ENCODE measurements around the gene BMS1. TPM values are rescaled to one million over a fixed set of nuclear protein-coding genes. Genes with fewer than 3 reads are reported as not detected.

BMS1 gene
- polyA plus RNA-seq, 1 of the 3 experiments (the other 2 are of a cell fraction) = 4.9 TPM

GRCh38 chr10:42782446-42783180 lies at the start of gene BMS1 (continued):
- TF ChIP-seq, protein P1, sequence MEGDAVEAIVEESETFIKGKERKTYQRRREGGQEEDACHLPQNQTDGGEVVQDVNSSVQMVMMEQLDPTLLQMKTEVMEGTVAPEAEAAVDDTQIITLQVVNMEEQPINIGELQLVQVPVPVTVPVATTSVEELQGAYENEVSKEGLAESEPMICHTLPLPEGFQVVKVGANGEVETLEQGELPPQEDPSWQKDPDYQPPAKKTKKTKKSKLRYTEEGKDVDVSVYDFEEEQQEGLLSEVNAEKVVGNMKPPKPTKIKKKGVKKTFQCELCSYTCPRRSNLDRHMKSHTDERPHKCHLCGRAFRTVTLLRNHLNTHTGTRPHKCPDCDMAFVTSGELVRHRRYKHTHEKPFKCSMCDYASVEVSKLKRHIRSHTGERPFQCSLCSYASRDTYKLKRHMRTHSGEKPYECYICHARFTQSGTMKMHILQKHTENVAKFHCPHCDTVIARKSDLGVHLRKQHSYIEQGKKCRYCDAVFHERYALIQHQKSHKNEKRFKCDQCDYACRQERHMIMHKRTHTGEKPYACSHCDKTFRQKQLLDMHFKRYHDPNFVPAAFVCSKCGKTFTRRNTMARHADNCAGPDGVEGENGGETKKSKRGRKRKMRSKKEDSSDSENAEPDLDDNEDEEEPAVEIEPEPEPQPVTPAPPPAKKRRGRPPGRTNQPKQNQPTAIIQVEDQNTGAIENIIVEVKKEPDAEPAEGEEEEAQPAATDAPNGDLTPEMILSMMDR (IDR thresholded peaks at IDR 0.05) = no peak
- TF ChIP-seq TCF12 (IDR thresholded peaks at IDR 0.05) (peak; percentile 37; the same call in 1 of the 2 replicates), TAF1 (IDR thresholded peaks at IDR 0.05; ENCODE audit: borderline replicate concordance, low read depth, low read length) (peak; percentile 99), PBX3 (IDR thresholded peaks at IDR 0.05) (peak; percentile 48; the same call in 1 of the 2 replicates), ZBTB33 (IDR thresholded peaks at IDR 0.05; ENCODE audit: borderline replicate concordance, low read depth) (no peak; the same call in 1 of the 2 replicates), EZH2phosphoT487 (IDR thresholded peaks at IDR 0.05; ENCODE audit: borderline replicate concordance, low read depth) (no peak), ELF1 (IDR thresholded peaks at IDR 0.05) (peak; percentile 77), EP300 (IDR thresholded peaks at IDR 0.05; ENCODE audit: borderline replicate concordance in 1 of 2, low read depth in 1 of 2, low read length in 1 of 2) (no peak; a peak in 1 of 4 replicates), POLR2AphosphoS5 (IDR thresholded peaks at IDR 0.05; ENCODE audit: low read depth, low read length) (peak; percentile 96), GABPA (IDR thresholded peaks at IDR 0.05; ENCODE audit: low read depth) (peak; percentile 100), RXRA (IDR thresholded peaks at IDR 0.05; ENCODE audit: borderline replicate concordance, low read depth) (no peak), SMC3 (IDR thresholded peaks at IDR 0.05; ENCODE audit: low read depth, low read length) (no peak), CHD2 (IDR thresholded peaks at IDR 0.05; ENCODE audit: low read length, partially characterized antibody) (no peak), RCOR1 (IDR thresholded peaks at IDR 0.05; ENCODE audit: low read length) (peak; percentile 61), MXI1 (IDR thresholded peaks at IDR 0.05; ENCODE audit: low read depth, low read length) (peak; percentile 91)
- TF ChIP-seq, protein P2, sequence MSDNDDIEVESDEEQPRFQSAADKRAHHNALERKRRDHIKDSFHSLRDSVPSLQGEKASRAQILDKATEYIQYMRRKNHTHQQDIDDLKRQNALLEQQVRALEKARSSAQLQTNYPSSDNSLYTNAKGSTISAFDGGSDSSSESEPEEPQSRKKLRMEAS (IDR thresholded peaks at IDR 0.05; ENCODE audit: low read depth) = peak; percentile 96

DNA sequence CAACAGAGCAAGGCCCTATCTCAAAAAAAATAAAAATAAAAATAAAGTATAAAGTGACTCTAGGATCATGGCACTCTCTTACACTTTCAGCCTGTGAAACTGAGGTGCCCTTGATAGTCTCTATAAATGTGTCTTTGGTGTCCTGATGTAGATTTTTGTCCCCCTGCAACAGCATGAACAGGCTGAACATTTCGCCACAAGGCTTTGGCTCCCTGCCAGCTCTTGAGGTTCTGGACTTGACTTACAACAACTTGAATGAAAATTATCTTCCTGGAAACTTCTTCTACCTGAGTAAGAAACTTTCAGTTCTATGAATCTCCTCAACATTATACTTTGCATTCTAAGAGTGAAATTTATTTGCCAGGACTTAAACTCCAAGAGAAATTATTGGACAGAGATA lies 48.1 kb upstream of the BMS1 start:
- Histone ChIP-seq H3K4me1 (ENCODE audit: control insufficient read depth in 1 of 2, insufficient read depth in 2 of 2, low read depth in 1 of 2, low read length in 1 of 2) (no peaks in the 10 kb centered on the region), H3K4me2 (no peak overlapping the region), H3K9me2 (no peaks in the 10 kb centered on the region), H2AFZ (ENCODE audit: low read depth) (no peak overlapping the region), H3K79me2 (ENCODE audit: insufficient read depth) (no peaks in the 10 kb centered on the region), H3K27me3 (ENCODE audit: insufficient read depth) (peaks cover 17% of the 10 kb centered on the region), H4K20me1 (ENCODE audit: insufficient read depth) (no peaks in the 10 kb centered on the region), H3K36me3 (replicated peaks in 1 of 2; ENCODE audit: control insufficient read depth in 1 of 2, insufficient read depth in 2 of 2, low read length in 1 of 2) (no peaks in the 10 kb centered on the region), H3K4me3 (ENCODE audit: low read depth in 2 of 2, low read length in 1 of 2) (no peak overlapping the region), H3K9me3 (no peaks in the 10 kb centered on the region), H3K9ac (no peak overlapping the region), H3F3A (replicated peaks; ENCODE audit: insufficient read depth) (no peaks in the 10 kb centered on the region), H3K27ac (ENCODE audit: low read depth in 2 of 2, low read length in 1 of 2) (no peak overlapping the region)
- TF ChIP-seq REST (IDR thresholded peaks at IDR 0.05; ENCODE audit: low read depth, low read length) (no peak), NFIC (IDR thresholded peaks at IDR 0.05; ENCODE audit: borderline replicate concordance) (0 out of 2 replicates have a peak, but pooled peaks have one; percentile 8), YY1 (IDR thresholded peaks at IDR 0.05; ENCODE audit: low read depth) (no peak), IRF3 (IDR thresholded peaks at IDR 0.05; ENCODE audit: low read depth, low read length) (no peak)
- CTCF ChIA-PET = no interaction called here
- POLR2A ChIA-PET = no interaction called here
- DNase-seq = no peak
- 8% methylated on average over 1 of the region's 1 CpG for WGBS (ENCODE audit: low lambda C conversion rate)
